Measurements from ENCODE around the gene EPS15.

The EPS15 gene

GRCh38 chr1:51320967-51321923 lies 197.8 kb downstream of the EPS15 start:
- DNase-seq (ENCODE audit: low read depth in 1 of 2, low spot score in 1 of 2): no peak

DNA sequence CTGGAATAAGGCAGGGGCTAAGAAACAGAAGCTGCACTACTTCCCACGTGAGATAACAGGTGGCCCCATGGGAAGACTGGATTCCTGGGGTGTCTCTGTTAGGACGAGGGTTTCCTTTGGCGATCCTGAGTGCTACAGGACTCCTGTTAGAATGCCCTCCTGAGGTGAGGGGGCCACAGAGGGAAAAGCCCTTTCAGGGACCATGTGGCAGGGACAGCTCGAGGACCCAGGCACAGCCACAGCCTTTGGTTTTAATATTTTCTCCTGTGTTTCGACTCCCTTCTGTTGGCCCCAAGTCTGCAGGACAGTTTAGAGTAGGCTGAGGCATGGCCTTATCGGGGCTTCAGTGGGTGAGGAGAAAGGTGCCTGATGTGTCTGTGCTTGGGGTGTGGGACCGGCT lies 201.3 kb downstream of the EPS15 start:
- no peak for DNase-seq (ENCODE audit: low read depth in 1 of 2, low spot score in 1 of 2)

DNA sequence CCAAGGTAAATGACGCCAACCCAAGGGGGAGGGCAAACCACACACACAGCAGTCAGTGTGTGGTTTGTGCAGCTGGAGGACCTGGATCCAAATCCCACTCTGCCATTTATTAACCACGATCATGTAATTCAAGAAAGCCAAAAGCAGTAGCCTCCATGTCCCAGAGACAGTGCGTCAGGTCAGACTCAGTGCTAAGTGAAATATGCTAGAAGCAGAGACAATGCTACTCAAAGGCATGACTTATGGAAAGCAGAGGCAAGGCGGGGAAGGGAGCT lies 202.3 kb downstream of the EPS15 start:
- no peak for DNase-seq (ENCODE audit: low read depth in 1 of 2, low spot score in 1 of 2)

DNA sequence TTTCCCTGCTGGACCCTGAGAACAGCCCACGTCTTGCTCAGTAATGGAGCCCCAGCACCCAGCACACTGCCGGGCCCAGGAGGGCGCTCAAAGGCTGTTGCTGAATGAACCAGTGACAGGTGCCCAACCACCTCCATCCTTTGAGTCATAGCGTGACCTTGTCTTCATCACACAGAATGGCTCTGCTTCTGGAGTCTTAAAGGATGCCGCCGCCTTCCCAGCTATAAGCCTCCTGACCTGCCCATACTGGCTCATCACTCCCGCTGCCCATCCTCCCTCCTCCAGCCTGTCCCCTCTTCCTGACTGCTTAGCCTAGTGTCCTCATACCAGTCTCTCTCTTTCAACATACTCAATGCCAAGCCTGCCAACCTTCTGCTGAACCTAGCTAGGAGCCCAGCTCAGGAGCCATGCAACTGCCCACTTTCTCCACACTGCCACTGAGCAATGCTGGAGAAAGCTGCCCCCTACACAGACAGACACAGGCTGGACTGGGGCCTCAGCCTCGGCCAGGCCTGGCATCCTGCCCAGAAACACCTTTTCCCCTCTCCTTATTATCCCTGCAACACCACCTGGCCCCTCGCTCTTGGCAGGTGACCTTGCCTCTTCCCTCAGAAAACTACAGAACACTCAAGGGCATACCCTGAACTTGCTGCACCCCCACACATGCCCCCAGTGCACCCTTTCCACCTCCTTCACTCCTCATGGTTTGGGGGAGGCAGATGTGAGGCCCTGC lies 202.8 kb downstream of the EPS15 start:
- no peak for DNase-seq (ENCODE audit: low read depth in 1 of 2, low spot score in 1 of 2)

GRCh38 chr1:51314974-51315373 lies 204.1 kb downstream of the EPS15 start:
- DNase-seq (ENCODE audit: low read depth in 1 of 2, low spot score in 1 of 2): no peak

- DNase-seq (ENCODE audit: low read depth in 1 of 2, low spot score in 1 of 2): no peak
Measured at GRCh38 chr1:51313961-51314777, 204.9 kb downstream of the EPS15 start.

DNA sequence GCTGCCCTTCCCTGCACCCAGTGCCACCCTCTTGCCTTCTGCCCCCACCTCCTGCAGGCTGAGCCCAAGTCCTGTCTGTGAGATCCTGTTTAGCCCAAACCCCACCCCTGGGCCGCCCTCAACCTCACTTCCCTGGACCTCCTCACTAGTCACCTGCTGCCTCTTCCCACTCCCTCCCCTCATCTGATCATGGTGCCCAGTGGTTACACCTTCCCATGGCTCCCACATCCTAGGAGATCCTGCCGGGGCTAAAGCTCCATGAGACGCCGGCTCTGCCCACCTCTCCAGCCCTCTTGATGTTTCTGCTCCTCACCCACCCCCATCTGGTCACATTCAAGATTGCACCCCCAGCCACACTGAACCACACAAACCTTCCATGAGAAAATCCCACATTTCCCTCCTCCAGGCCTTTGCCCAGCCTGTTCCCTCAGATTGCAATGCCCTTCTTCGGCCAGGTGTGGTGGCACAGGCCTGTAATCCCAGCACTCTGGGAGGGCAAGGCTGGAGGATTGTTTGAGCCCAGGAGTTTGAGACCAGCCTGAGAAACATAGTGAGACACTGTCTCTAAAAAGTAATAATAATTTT lies 205.7 kb downstream of the EPS15 start:
- no peak for DNase-seq (ENCODE audit: low read depth in 1 of 2, low spot score in 1 of 2)

DNA sequence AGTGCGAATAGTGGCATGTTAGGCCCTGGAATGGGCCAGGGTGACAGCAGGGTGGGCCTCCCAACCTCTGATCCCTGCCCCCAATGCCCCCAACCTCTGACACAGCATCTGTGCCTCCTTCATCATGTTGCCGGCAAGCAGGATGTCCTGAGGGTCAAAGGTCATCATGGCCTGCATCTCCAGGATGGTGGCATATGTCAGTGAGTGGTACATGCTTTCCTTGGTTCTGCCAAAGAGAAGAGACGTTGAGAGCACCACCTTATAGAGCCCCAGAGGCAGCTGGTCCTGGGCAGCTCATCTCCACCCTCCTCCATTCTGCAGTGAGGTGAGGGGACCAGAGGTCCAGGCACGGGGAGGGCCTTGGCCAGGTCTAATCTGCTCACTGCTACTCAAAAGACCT lies 206.3 kb downstream of the EPS15 start:
- DNase-seq (ENCODE audit: low read depth in 1 of 2, low spot score in 1 of 2): no peak

DNA sequence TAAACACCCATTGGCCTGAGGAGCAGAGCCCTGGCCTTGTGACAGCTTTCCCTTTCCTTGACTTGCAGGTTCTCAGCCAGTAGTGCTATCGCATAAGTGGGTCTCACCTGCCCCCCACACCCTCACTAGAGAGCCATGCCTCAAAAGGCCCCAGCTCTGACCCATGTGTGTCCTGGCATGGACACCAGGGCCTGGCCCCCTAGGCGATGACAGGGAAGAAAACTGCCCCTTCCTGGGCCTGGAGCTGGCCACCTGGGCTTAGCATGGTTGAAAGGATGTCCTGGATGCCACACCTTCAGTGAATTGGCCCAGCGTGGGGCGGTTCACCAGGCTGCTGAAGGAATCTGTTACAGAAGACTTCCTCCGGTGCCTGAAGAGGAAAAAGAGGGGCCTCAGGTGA lies 207.2 kb downstream of the EPS15 start:
- DNase-seq (ENCODE audit: low read depth in 1 of 2, low spot score in 1 of 2): no peak

GRCh38 chr1:51310871-51311613 lies 208.0 kb downstream of the EPS15 start:
- no peak for DNase-seq (ENCODE audit: low read depth in 1 of 2, low spot score in 1 of 2)

DNA sequence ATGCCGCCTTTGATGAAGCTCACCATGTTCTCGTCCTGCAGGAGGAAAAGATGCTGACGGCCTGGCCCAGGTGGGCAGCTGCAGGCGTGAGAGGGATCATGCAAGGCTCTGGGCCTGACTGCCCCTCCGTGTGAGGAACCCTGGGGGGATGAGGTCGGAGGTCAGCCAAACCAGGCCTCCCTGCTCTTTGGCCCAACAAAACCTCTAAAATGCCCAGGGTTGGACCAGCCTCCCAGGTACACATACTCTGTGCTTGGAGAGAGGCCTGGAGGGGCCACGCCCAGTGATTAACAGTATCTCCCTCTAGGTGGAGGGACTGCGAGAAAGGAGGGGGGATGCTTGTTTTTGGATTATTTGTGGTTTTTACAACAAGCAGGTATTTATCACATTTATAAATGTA lies 209.8 kb downstream of the EPS15 start:
- no peak for DNase-seq (ENCODE audit: low read depth in 1 of 2, low spot score in 1 of 2)

DNA sequence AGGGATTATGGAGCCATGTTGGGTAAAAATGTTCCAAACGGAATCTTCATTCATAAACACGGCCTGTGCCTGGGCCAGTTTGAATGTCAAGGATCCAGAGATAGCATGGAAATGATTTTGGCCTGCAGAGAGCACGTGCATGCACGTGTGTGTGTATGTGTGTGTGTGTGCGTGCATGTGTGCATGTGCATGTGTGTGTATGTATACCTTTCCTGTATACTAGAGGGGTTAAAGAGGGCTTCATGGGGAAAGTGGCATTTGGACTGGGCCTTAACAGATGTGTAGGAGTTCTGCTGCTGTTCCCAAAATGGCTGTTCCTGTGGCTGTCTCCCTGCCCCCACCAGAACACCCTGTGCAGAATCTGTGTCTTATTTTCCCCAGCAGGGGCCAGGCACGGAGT lies 210.4 kb downstream of the EPS15 start:
- no peak for DNase-seq (ENCODE audit: low read depth in 1 of 2, low spot score in 1 of 2)

DNA sequence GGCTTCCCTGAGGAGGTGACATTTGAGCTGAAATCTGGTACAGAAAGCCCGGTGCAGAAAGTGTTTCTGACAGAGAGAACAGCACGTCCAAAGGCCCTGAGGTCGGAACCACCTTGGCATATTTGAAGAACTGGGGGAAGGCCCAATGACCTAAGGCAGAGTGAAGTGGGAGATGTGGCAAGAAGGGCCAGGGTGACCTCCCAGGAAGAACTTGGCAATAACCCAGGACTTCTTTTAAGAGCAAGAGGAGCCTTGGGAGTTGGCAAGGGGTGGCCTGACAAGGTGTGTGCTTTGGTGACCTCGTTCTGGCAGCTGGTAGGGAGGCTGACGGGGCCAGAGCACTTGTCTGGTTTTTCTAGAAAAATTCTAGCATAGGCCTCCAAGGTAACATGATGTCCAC lies 212.1 kb downstream of the EPS15 start:
- no peak for DNase-seq (ENCODE audit: low read depth in 1 of 2, low spot score in 1 of 2)

DNA sequence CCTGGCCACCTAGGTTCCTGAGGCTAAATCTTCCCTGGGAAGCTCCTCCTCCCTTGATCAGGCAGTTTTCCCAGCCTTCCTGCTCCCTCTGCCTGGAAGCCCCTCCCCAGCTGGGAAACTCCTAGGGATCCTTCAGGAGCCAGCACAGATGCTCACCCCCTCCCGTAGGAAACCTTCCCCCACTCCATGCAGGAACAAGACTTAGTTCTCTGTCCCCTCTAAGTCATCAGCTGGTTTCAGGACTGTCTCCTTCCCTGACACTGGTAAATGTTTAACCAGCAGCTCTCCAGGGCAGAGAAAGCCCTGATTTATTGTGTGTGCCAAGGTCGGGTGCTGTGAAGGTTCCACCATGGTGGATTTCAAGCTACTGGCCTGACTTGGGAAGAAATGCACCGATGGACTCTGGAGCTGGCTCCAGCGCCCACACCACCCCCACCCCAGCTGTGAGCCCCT lies 213.7 kb downstream of the EPS15 start:
- DNase-seq (ENCODE audit: low read depth in 1 of 2, low spot score in 1 of 2): no peak

GRCh38 chr1:51304360-51304759 lies 214.7 kb downstream of the EPS15 start:
- DNase-seq (ENCODE audit: low read depth in 1 of 2, low spot score in 1 of 2): no peak
